GM18519 (cell line): Measurements from ENCODE around the gene IL36B.

ENCODE experiments used
- ATAC-seq: cut with Tn5 transposase; IDR thresholded peaks from one replicate; pipeline ENCODE4 v1.9.1; 2021; ENCODE audit warnings: mild to moderate bottlenecking, moderate library complexity; ENCODE audit not compliant: unreplicated experiment, low FRiP score

Gene IL36B

GRCh38 chr2:113076954-113077669 lies 24.4 kb upstream of the IL36B start:
- ATAC-seq: no peak

DNA sequence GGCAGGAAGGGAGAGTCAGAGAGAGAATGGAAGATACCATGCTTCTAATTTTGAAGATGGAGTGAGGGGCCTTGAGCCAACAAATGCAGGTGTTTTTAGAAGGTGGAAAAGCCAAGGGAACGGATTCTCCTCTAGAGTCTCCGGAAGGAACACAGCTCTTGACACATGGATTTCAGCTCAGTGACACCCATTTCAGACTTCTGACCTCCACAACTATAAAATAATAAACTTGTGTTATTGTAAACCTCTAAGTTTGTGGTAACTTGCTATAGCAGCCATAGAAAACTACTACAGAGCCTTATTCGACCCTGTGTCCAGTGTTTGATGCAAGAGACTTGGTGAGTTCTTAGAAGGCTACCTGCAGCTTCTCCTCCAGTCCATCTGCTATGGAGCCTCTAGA lies 22.9 kb upstream of the IL36B start:
- ATAC-seq: no peak

- ATAC-seq: no peak
Observed at GRCh38 chr2:113075030-113075429, 22.4 kb upstream of the IL36B start.

DNA sequence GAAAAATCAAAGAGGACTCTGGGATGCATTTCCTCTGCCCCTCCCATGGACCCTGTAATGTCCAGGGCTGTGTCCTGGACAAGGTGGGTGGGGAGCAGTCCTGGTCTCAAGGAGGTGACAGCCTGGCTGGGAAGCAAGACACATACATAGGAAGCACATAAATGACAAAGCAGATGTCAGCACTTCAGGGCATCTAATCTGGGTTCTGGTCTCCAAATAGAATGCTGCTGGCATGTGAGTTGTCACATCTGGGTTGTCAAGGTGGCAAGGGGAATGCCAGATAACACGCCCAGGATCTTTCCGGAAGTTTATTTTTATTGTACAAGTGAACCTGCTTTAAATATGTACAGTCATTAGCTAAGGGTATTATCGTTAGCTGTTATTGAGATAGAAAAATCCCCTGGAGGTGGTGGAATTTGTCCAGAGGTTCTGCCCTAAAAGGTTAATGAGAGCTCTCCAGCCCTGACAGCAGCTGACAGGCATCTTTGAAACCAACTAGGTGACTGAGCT lies 20.7 kb upstream of the IL36B start:
- ATAC-seq: no peak

DNA sequence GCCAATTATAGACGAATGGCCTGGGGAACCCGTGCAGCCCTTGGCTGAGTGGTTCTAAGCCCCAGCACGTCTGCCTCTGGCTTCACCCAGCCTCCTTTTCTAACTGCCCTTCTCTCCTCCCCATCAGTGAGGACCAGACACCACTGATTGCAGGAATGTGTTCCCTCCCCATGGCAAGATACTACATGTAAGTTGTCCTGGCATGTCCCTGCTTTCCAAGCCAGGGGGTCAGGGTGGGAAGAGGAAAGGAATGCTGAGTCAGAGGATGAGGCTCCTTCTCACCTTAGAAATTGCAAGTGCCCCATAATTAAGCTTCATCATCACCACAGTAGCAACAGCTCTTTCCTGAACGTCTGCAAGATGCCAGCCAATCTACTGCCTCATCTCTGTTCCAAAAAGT lies 19.9 kb upstream of the IL36B start:
- ATAC-seq: no peak

- ATAC-seq: no peak
Observed at GRCh38 chr2:113070606-113070975, 17.9 kb upstream of the IL36B start.

DNA sequence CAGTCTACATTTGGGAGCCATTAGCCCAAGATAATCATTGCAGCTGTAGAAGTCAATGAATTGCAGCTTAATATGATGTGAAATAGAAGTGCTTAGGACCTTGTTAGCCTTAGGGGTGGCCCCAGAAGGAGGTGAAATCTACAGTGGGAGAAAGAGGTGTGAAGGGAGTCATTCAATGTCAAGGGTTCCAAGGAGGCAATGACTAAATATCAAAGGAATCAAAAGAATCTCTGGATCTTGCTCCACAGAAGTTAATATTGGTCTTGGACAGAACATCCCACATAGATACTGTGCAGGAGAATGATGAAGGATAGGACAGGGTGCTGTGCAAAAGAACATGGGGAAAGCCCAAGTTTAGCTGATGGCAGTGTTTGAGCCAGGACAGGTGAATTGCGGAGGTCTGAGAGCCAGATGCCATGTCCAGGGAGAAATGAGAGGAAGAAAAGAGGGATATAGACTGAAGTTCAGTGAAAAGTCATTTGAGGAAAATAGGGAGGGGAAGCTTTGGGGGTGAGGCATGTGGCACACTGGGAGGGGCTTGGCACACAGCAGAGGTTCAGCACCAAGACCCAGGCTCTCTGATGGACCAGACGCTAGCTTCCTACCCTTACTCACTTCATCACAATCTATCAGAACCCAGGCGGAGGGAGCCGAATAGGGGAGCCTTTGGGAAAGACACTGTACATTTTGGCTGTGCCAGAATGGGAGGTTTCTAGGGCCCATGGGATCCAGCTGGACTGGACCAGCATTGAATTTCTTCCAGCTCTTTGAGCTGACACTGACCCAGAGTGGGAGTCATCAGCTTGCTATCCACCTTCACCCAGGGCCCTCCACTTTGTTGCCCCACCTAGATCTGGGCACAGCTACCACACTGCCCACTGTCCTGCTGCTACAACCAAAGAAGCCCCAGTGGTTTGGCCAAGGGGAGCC lies 17.3 kb upstream of the IL36B start:
- no peak for ATAC-seq

GRCh38 chr2:113068706-113069485 lies 16.2 kb upstream of the IL36B start:
- no peak for ATAC-seq

GRCh38 chr2:113068249-113068648 lies 15.6 kb upstream of the IL36B start:
- no peak for ATAC-seq

DNA sequence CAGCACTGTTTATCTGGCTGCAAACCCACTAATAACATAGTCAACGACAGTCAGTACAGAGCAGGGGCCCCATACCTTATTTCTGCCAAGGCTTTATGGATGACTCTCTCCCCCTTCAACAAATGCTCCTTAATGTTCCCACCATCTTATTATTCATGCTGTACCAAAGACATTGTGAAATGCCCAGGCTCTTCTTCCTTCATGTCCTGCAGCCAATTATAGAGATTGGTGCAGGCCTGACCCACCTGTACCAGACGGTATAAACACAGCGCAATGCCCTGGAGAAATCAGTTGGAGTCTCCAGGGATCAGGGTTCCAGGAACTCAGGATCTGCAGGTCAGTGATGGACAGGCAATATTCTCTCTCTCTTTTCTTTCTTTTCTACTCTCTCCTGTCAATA lies 15.0 kb upstream of the IL36B start, which contains the start of gene IL1F10:
IL1F10 (plus strand) TSS at position 290 of the 400 bp plus-strand sequence. CDS start 4,769 bp downstream, outside the sequence.
- no peak for ATAC-seq

GRCh38 chr2:113064898-113065297 lies 12.2 kb upstream of the IL36B start:
- ATAC-seq: no peak

DNA sequence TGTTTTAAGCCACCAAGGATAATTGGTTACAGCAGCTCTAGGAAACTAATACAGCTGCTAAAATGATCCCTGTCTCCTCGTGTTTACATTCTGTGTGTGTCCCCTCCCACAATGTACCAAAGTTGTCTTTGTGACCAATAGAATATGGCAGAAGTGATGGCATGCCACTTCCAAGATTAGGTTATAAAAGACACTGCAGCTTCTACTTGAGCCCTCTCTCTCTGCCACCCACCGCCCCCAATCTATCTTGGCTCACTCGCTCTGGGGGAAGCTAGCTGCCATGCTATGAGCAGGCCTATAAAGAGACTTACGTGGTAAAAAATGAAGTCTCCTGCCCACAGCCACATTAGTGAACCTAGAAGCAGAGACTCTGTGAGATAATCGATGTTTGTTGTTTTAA lies 11.6 kb upstream of the IL36B start:
- ATAC-seq: no peak

GRCh38 chr2:113061896-113062770 lies 9.5 kb upstream of the IL36B start:
- no peak for ATAC-seq

DNA sequence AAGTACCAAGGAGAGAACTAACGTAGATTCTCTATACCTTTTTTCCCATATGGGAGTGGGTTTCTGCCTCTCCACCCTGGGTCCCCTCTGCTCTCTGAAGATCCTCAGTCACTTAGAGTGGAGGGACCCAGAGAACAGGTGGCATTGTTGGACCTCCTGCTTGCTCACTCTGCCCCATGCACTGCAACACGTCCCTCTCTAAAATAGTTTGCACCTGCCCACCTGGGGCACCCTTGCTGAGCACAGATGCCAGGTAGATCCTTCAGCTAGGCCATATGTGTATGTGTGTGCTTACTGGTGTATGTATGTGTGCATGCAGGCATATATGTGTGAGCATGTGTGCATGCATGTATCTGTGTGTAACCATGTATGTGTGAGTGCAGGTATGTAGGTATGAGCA lies 8.6 kb upstream of the IL36B start:
- no peak for ATAC-seq

- no peak for ATAC-seq
Observed at GRCh38 chr2:113060796-113061195, 8.1 kb upstream of the IL36B start.

GRCh38 chr2:113060396-113060795 lies 7.7 kb upstream of the IL36B start:
- ATAC-seq: no peak

- ATAC-seq: no peak
Observed at GRCh38 chr2:113058998-113059960, 6.6 kb upstream of the IL36B start, which contains the start of gene IL36RN. Gene IL36RN (plus strand): TSS chr2:113059198. CDS start chr2:113059439, 241 bp downstream.

DNA sequence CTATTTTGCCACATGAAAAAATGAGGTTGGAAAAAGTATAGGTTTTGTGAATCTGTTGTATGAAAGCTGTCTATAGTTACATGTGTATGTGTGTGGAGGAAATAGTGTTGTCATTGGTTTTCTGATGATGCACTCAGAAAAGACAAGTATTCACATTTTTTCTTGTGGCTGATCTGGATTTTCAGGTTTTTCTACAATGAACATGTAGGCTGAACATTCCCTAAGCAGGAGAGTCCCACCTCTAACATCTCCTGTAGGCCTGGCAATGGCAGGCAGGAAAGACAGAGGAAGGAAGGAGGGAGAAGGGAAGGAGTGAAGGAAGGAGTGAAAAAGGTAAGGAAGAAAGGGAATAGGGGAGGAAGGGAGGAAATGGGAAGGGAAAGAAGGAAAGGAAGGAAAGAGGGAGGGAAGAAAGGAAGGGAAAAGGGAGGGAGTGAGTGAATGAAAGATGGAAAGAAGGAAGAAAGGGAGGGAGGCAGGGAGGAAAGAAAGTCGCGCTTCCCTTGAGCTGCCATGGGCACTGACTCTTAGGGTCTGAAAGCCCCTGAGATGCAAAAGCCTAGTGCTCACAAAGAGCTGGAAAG lies 5.8 kb upstream of the IL36B start:
- ATAC-seq: no peak
